Liver (tissue), 3 donors: ENCODE data around the gene JAKMIP1.

Source experiments
- ATF3 ChIP-seq: IDR thresholded peaks from 2 replicates; pipeline ENCODE4 v1.6.1; 2016; ENCODE audit warnings: antibody characterized with exemption
- EGR1 ChIP-seq, 2 donors: IDR thresholded peaks; 2 replicates each; pipeline ENCODE4 v1.6.1; 2016 to 2018; ENCODE audit warnings: antibody characterized with exemption in 2 of 2, low read depth in 2 of 2
- FOXA1 ChIP-seq: IDR thresholded peaks from 2 replicates; pipeline ENCODE4 v1.6.1; 2016; ENCODE audit warnings: antibody characterized with exemption
- HNF4A ChIP-seq, 2 donors: conservative IDR thresholded peaks; 2 replicates each; pipeline ENCODE4 v1.6.1; 2016; ENCODE audit warnings: antibody characterized with exemption in 2 of 2, mild to moderate bottlenecking in 2 of 2
- HNF4G ChIP-seq: IDR thresholded peaks from 2 replicates; pipeline ENCODE4 v1.6.1; 2016; ENCODE audit warnings: antibody characterized with exemption
- JUND ChIP-seq, 2 donors: IDR thresholded peaks; 2 replicates each; pipeline ENCODE4 v1.6.1; 2016; ENCODE audit warnings: antibody characterized with exemption in 2 of 2
- NR2F2 ChIP-seq: IDR thresholded peaks from 2 replicates; pipeline ENCODE4 v1.6.1; 2016; ENCODE audit warnings: antibody characterized with exemption
- REST ChIP-seq: IDR thresholded peaks from 2 replicates; pipeline ENCODE4 v1.6.1; 2016; ENCODE audit warnings: antibody characterized with exemption, mild to moderate bottlenecking
- SP1 ChIP-seq: IDR thresholded peaks from 2 replicates; pipeline ENCODE4 v1.6.1; 2018; ENCODE audit warnings: antibody characterized with exemption, mild to moderate bottlenecking
- YY1 ChIP-seq: IDR thresholded peaks from 2 replicates; pipeline ENCODE4 v1.6.1; 2016; ENCODE audit warnings: antibody characterized with exemption, mild to moderate bottlenecking
- TF ChIP-seq, protein P1 (sequence below): fragments of 150-350 bp; IDR thresholded peaks from 2 replicates; pipeline ENCODE4 v1.5.1; 2017; ENCODE audit warnings: improper control_type of control experiment, low read depth, low read length; ENCODE audit not compliant: missing input control
- TF ChIP-seq, protein P2 (sequence below): IDR thresholded peaks from 2 replicates; pipeline ENCODE4 v1.6.1; 2016; ENCODE audit warnings: antibody characterized with exemption
- donor health status: healthy.
- donor health status: healthy.

GRCh38 chr4:6161921-6162464, 38.4 kb downstream of the JAKMIP1 start:
- TF ChIP-seq, protein P1, sequence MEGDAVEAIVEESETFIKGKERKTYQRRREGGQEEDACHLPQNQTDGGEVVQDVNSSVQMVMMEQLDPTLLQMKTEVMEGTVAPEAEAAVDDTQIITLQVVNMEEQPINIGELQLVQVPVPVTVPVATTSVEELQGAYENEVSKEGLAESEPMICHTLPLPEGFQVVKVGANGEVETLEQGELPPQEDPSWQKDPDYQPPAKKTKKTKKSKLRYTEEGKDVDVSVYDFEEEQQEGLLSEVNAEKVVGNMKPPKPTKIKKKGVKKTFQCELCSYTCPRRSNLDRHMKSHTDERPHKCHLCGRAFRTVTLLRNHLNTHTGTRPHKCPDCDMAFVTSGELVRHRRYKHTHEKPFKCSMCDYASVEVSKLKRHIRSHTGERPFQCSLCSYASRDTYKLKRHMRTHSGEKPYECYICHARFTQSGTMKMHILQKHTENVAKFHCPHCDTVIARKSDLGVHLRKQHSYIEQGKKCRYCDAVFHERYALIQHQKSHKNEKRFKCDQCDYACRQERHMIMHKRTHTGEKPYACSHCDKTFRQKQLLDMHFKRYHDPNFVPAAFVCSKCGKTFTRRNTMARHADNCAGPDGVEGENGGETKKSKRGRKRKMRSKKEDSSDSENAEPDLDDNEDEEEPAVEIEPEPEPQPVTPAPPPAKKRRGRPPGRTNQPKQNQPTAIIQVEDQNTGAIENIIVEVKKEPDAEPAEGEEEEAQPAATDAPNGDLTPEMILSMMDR: no peak
- TF ChIP-seq JUND (IDR thresholded peaks at IDR 0.05) (no peak), YY1 (no peak), HNF4A (conservative IDR thresholded peaks at IDR 0.05) (no peak), NR2F2 (no peak), SP1 (no peak), REST (no peak), ATF3 (no peak), HNF4G (no peak), FOXA1 (no peak), EGR1 (IDR thresholded peaks at IDR 0.05; ENCODE audit: low read depth in 2 of 2) (no peak)
- TF ChIP-seq, protein P2, sequence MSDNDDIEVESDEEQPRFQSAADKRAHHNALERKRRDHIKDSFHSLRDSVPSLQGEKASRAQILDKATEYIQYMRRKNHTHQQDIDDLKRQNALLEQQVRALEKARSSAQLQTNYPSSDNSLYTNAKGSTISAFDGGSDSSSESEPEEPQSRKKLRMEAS: no peak
